ENCODE results near the gene GPR158. TPM values are rescaled to one million over a fixed set of nuclear protein-coding genes. Genes with fewer than 3 reads are reported as not detected.

GPR158 gene
- total and polyA plus RNA-seq, 2 of the 8 experiments (the other 6 are each of a cell fraction or from before 2014, with no cell fraction given): 0.14 to 0.78 TPM

DNA sequence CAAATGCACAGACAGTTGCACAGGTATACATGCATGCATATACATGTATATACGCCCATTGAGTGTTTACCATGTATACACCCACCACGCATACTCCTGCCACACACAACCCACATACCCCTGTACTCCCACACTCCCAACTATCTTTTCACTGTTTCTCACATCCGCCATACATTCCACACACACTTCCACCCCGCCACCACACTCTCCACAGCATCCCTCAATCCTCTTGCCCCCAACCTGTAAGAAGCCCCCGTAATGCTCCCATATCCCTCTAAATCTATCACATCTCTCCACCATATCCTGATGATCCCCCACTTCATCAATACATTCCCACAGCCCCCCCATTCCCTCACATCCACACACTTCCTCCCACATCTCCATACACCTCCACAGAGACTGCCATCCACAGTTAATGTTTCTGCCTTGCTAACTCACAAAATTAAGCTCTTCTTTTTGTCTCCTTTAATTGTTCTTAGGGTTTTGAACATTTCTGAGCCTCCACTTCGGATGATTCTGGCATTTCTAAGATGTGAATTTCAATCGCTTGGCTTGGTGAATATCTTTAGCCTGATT is 47.4 kb downstream of the GPR158 start (continued):
- TF ChIP-seq TAF1 (IDR thresholded peaks at IDR 0.05; ENCODE audit: low read depth, low read length) (no peak), SRF (IDR thresholded peaks at IDR 0.05; ENCODE audit: low read depth, low read length) (no peak)
